Smooth muscle cell (in vitro differentiated cells): Measurements from ENCODE around the gene CCDC188. TPM values are rescaled to one million over a fixed set of nuclear protein-coding genes. Genes with fewer than 3 reads are reported as not detected.

Experiments used
- DNase-seq: peaks from one replicate; lab custom pipeline; 2025; ENCODE audit not compliant: unreplicated experiment; lab: John Stamatoyannopoulos, UW
- H2AFZ ChIP-seq: fragments of 200-600 bp; sonication (generic); 2 replicates; pipeline ENCODE4 v1.6.0; 2016; ENCODE audit warnings: antibody characterized with exemption, low read depth, mild to moderate bottlenecking
- H3F3A ChIP-seq: fragments of 200-600 bp; sonication (generic); 2 replicates; pipeline ENCODE4 v1.6.0; 2017; ENCODE audit warnings: antibody characterized with exemption, low read depth
- H3K27ac ChIP-seq: fragments of 200-600 bp; sonication (generic); 2 replicates; pipeline ENCODE4 v1.5.1; 2016; ENCODE audit warnings: low read depth, mild to moderate bottlenecking
- H3K27me3 ChIP-seq: fragments of 200-600 bp; sonication (generic); 2 replicates; pipeline ENCODE4 v1.6.1; 2016; ENCODE audit warnings: low read depth, mild to moderate bottlenecking
- H3K36me3 ChIP-seq: fragments of 200-600 bp; sonication (generic); 2 replicates; pipeline ENCODE4 v1.5.1; 2016; ENCODE audit warnings: low read depth
- H3K4me1 ChIP-seq: fragments of 200-600 bp; sonication (generic); 2 replicates; pipeline ENCODE4 v1.5.1; 2016; ENCODE audit warnings: low read depth
- H3K4me2 ChIP-seq: fragments of 200-600 bp; sonication (generic); 2 replicates; pipeline ENCODE4 v1.6.0; 2016; ENCODE audit warnings: mild to moderate bottlenecking
- H3K4me3 ChIP-seq: fragments of 200-600 bp; sonication (generic); 2 replicates; pipeline ENCODE4 v1.5.1; 2016; ENCODE audit warnings: mild to moderate bottlenecking
- H3K79me2 ChIP-seq: fragments of 200-600 bp; sonication (generic); 2 replicates; pipeline ENCODE4 v1.6.0; 2016; ENCODE audit warnings: low read depth, mild to moderate bottlenecking
- H3K9ac ChIP-seq: fragments of 200-600 bp; sonication (generic); 2 replicates; pipeline ENCODE4 v1.6.0; 2016; ENCODE audit warnings: low read depth
- H3K9me3 ChIP-seq: fragments of 200-600 bp; sonication (generic); replicated peaks from 2 replicates; pipeline ENCODE4 v1.5.1; 2016; ENCODE audit warnings: low read depth
- H4K20me1 ChIP-seq: fragments of 200-600 bp; sonication (generic); 2 replicates; pipeline ENCODE4 v1.6.0; 2016; ENCODE audit warnings: low read depth
- WGBS: methylation state at CpG from one replicate; pipeline ENCODE4 v1.1.7; 2016; ENCODE audit warnings: low lambda C conversion rate; 5-methylcytosine and 5-hydroxymethylcytosine counted together
- polyA plus RNA-seq: library from polyadenylated mRNA; unstranded; fragments of >200 nt; fragmentation: Nextera tagmentation; extraction: Ambion mirVana; gene quantifications from 2 replicates; pipeline ENCODE4 v1.2.1, GENCODE V29; 2016
- total RNA-seq: library from RNA; depleted of rRNA; stranded (reverse); fragments of >200 nt; gene quantifications from 2 replicates; pipeline ENCODE4 v1.2.3, GENCODE V29; 2014
- TF ChIP-seq, protein P1 (sequence below): fragments of 200-600 bp; sonication (generic); IDR thresholded peaks from 2 replicates; pipeline ENCODE4 v1.5.1; 2017; ENCODE audit warnings: borderline replicate concordance, mild to moderate bottlenecking, antibody characterized with exemption; ENCODE audit not compliant: insufficient read depth, poor library complexity, severe bottlenecking

Gene CCDC188
- total and polyA plus RNA-seq, 2 experiments from 2014 or later, result not detected

DNA sequence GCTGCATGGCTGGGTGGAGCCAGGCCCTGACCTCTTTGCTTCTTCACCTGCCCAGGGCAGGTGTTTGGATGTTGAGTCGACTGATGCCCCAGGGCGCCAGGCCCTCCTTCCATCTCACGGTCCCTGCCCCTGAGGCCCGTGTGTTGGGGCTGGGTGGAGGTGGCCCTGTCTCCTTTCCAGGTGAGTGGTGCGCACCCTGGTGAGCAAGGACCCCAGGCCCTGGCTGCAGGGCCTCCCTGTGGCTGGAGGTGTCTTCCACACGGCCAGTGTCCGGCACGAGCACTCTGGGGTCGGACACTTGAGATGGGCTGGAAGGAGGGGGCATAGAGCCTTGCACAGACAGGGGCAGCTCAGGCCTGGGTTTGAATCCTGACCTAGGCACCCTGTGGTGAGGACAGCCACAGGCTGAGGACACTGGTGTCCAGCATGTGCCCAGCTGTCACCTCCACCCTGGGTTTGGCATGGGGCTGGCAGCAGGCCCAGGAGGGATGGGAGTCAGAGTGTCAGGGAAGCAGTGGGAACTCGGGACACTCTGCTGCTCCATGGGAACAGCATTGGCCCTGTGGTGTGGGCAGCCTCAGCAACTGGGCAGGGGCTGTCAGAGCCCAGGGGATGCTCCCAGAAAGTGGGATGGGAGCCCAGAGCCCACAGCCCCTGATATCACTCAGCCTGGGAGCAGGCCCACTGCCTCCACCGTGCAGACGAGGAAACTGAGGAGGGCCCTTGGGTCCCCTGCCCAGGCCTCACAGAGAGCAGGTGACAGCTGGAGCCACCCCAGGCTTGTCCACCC lies 37.1 kb upstream of the CCDC188 start:
- Histone ChIP-seq H3K27ac (no peak overlapping the region), H2AFZ (no peak overlapping the region), H3K4me1 (no peaks in the 10 kb centered on the region), H3K79me2 (no peaks in the 10 kb centered on the region), H3F3A (no peaks in the 10 kb centered on the region), H3K9me3 (no peaks in the 10 kb centered on the region), H3K36me3 (no peaks in the 10 kb centered on the region), H3K9ac (no peak overlapping the region), H3K4me2 (no peak overlapping the region), H4K20me1 (no peaks in the 10 kb centered on the region), H3K4me3 (no peak overlapping the region), H3K27me3 (no peaks in the 10 kb centered on the region)
- no peak for DNase-seq
- TF ChIP-seq, protein P1, sequence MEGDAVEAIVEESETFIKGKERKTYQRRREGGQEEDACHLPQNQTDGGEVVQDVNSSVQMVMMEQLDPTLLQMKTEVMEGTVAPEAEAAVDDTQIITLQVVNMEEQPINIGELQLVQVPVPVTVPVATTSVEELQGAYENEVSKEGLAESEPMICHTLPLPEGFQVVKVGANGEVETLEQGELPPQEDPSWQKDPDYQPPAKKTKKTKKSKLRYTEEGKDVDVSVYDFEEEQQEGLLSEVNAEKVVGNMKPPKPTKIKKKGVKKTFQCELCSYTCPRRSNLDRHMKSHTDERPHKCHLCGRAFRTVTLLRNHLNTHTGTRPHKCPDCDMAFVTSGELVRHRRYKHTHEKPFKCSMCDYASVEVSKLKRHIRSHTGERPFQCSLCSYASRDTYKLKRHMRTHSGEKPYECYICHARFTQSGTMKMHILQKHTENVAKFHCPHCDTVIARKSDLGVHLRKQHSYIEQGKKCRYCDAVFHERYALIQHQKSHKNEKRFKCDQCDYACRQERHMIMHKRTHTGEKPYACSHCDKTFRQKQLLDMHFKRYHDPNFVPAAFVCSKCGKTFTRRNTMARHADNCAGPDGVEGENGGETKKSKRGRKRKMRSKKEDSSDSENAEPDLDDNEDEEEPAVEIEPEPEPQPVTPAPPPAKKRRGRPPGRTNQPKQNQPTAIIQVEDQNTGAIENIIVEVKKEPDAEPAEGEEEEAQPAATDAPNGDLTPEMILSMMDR, result no peak
- 92% methylated on average over 12 of the region's 12 CpGs for WGBS

DNA sequence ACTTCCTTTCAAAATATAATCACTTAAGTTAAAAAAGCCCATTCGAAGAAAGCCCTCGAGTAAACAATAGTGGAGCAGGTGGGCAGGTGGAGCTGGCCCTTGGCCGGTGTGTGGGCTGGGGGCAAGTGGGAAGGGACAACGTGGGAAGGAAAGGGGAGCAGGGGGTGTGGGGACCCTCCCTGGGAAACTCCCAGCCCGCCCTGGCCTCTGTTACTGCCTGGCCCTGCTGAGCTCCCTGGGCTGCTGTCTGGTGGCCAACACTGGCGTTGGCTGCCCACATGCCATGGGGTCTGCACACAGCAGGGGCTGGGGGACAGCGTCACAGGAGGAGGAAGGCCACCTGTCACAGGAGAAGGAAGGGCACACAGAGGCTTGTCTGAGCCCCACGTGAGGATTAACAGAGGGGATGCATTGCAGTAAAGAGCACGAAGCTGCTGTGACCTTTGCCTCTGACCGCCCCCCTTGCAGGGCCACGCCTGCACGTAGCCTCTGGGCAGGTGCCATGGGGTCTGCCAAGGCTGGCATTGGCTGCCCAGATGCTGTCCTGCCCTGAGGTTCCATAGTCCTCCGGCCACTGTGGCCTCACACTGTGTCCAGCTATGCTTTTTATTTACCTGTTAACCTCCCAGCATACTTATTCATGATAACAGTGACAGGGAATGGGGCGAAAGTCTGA lies 36.2 kb upstream of the CCDC188 start:
- Histone ChIP-seq H3K27ac (no peak overlapping the region), H3K79me2 (no peaks in the 10 kb centered on the region), H3K27me3 (no peaks in the 10 kb centered on the region), H3K4me2 (no peak overlapping the region), H3K4me1 (no peaks in the 10 kb centered on the region), H3F3A (no peaks in the 10 kb centered on the region), H4K20me1 (no peaks in the 10 kb centered on the region), H3K36me3 (no peaks in the 10 kb centered on the region), H3K9ac (no peak overlapping the region), H3K4me3 (no peak overlapping the region), H3K9me3 (no peaks in the 10 kb centered on the region), H2AFZ (no peak overlapping the region)
- TF ChIP-seq, protein P1, result no peak
- DNase-seq, result no peak
- 82% methylated on average over 13 of the region's 14 CpGs for WGBS

DNA sequence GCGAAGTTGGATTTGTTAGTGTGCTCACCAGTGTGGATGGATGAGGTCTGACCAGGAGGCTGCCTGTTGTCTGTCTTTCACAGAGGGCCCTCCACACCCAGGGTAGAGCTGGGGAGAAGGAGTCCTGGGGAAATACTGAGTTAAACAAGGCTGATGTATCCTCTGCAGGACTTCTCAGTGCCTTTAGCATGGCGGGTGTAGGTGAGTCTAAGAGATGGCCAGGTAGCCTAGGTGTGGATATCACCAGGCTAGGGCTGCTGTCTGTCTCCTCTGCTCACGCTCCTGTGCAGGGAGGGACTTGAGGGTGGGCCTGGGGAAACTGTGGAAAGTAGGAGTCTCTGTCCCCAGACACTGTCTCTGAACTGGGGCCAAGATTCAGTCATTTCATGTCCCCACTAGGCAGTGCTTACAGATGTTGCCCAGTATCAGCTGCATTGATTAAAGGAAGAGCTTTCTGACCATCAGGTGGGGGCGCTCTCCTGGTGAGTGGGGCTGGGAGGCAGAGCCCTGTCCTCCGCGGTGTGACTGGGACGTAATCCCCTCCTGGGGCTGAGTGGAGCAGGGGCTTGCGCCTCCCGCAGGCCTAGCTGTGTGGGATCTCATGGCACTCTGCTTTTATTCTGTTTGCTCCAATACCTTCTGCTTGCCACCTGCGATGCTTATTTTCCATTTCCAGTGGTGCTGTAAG lies 35.5 kb upstream of the CCDC188 start:
- Histone ChIP-seq H4K20me1 (no peaks in the 10 kb centered on the region), H3K9ac (no peak overlapping the region), H3K79me2 (no peaks in the 10 kb centered on the region), H3K27me3 (no peaks in the 10 kb centered on the region), H3K27ac (no peak overlapping the region), H3K4me2 (no peak overlapping the region), H3K9me3 (no peaks in the 10 kb centered on the region), H3K4me1 (no peaks in the 10 kb centered on the region), H3F3A (no peaks in the 10 kb centered on the region), H2AFZ (no peak overlapping the region), H3K4me3 (no peak overlapping the region), H3K36me3 (no peaks in the 10 kb centered on the region)
- TF ChIP-seq, protein P1, result no peak
- 45% methylated on average over 10 of the region's 10 CpGs for WGBS
- DNase-seq, result no peak
